Astrocyte of the cerebellum (primary cell): Measurements from ENCODE around the gene TNS1.

ENCODE experiments used
- DNase-seq: peaks from one replicate; pipeline ENCODE4 v3.0.0-alpha.2; 2011; ENCODE audit warnings: low read depth
- H3K4me3 ChIP-seq: 2 replicates; pipeline ENCODE4 v1.5.1; 2011; ENCODE audit warnings: mild to moderate bottlenecking, low read depth, low read length, moderate library complexity
- CTCF ChIP-seq: IDR thresholded peaks from 2 replicates; pipeline ENCODE4 v1.5.1; 2012; ENCODE audit warnings: low read length, low read depth, moderate library complexity, mild to moderate bottlenecking; ENCODE audit errors: missing control alignments
- in situ Hi-C: cut with HindIII; loops from 2 replicates; pipeline ENCODE4 v1.10.0; 2017; ENCODE audit warnings: low sequenced_read_pairs

Gene TNS1

GRCh38 chr2:217847115-217847514 is 155.7 kb downstream of the TNS1 start:
- no peak for DNase-seq
- no peak for TF ChIP-seq CTCF
- in situ Hi-C loops: no loop called here
- no peak overlapping the region for H3K4me3 ChIP-seq

GRCh38 chr2:217846321-217846743 is 156.5 kb downstream of the TNS1 start:
- TF ChIP-seq CTCF: no peak
- H3K4me3 ChIP-seq: no peak overlapping the region
- DNase-seq: no peak
- in situ Hi-C loops: no loop called here

- no peak for TF ChIP-seq CTCF
- in situ Hi-C loops: no loop called here
- DNase-seq: no peak
- H3K4me3 ChIP-seq: no peak overlapping the region
Measured at GRCh38 chr2:217845301-217845700, 157.5 kb downstream of the TNS1 start.

GRCh38 chr2:217844696-217845095 is 158.1 kb downstream of the TNS1 start:
- no peak for DNase-seq
- in situ Hi-C loops: no loop called here
- no peak overlapping the region for H3K4me3 ChIP-seq
- TF ChIP-seq CTCF: no peak

- H3K4me3 ChIP-seq: no peak overlapping the region
- TF ChIP-seq CTCF: no peak
- no peak for DNase-seq
- in situ Hi-C loops: no loop called here
Measured at GRCh38 chr2:217843324-217843723, 159.5 kb downstream of the TNS1 start.

GRCh38 chr2:217842017-217842416 is 160.8 kb downstream of the TNS1 start:
- in situ Hi-C loops: no loop called here
- TF ChIP-seq CTCF: no peak
- no peak overlapping the region for H3K4me3 ChIP-seq
- DNase-seq: no peak

- TF ChIP-seq CTCF: no peak
- no peak overlapping the region for H3K4me3 ChIP-seq
- in situ Hi-C loops: no loop called here
- DNase-seq: no peak
Measured at GRCh38 chr2:217840522-217840921, 162.3 kb downstream of the TNS1 start.
